ENCODE results near the gene SV2B. TPM values are rescaled to one million over a fixed set of nuclear protein-coding genes. Genes with fewer than 3 reads are reported as not detected.

Gene SV2B
- total and polyA plus RNA-seq, 2 donors (not counting 1 experiment from before 2014, with no cell fraction given): not detected

GRCh38 chr15:91237445-91237844 lies 137.4 kb downstream of the SV2B start:
- Histone ChIP-seq H3K4me2 (replicated peaks; ENCODE audit: low read depth, low read length, poor library complexity, severe bottlenecking) (no peak overlapping the region), H3K4me1 (ENCODE audit: control insufficient read depth in 2 of 2, insufficient read depth in 2 of 2, low read length in 2 of 2) (no peaks in the 10 kb centered on the region), H2AFZ (ENCODE audit: insufficient read depth, low read depth, low read length, poor library complexity, severe bottlenecking) (no peak overlapping the region), H3K27me3 (replicated peaks in 1 of 4; ENCODE audit: control extremely low read depth in 1 of 4, control insufficient read depth in 3 of 4, insufficient read depth in 4 of 4, low read length in 3 of 4) (peaks cover 0 to 6% (median 4%) of the 10 kb centered on the region in 4 experiments), H3K36me3 (replicated peaks in 1 of 2; ENCODE audit: control extremely low read depth in 1 of 2, control insufficient read depth in 1 of 2, extremely low read depth in 1 of 2, insufficient read depth in 2 of 2, low read length in 1 of 2) (no peaks in the 10 kb centered on the region), H3K9me3 (ENCODE audit: control extremely low read depth in 1 of 3, control insufficient read depth in 2 of 3, insufficient read depth in 1 of 3, low read length in 2 of 3) (no peaks in the 10 kb centered on the region), H3K9ac (ENCODE audit: low read length) (no peak overlapping the region), H3K27ac (ENCODE audit: low read length in 2 of 2) (no peak overlapping the region), H4K20me1 (ENCODE audit: control insufficient read depth, insufficient read depth, low read length, poor library complexity, severe bottlenecking) (no peaks in the 10 kb centered on the region), H3K4me3 (ENCODE audit: control extremely low read depth in 1 of 5, extremely low read depth in 1 of 5, insufficient read depth in 1 of 5, low read depth in 2 of 5, low read length in 4 of 5) (no peak overlapping the region), H3K79me2 (ENCODE audit: control insufficient read depth, insufficient read depth, low read length) (no peaks in the 10 kb centered on the region)
- Mint-ChIP-seq H3K4me3 (no peak overlapping the region), H3K4me1 (no peaks in the 10 kb centered on the region), H3K27me3 (peaks cover 36% of the 10 kb centered on the region), H3K27ac (no peak overlapping the region), H3K9me3 (ENCODE audit: insufficient read depth) (no peaks in the 10 kb centered on the region)
- CTCF ChIA-PET: no interaction called here
- intact Hi-C loops (cut with micrococcal nuclease): no loop called here
- ATAC-seq (ENCODE audit: low read depth): no peak
- WGBS (ENCODE audit: insufficient coverage): 91% methylated on average over 4 of the region's 5 CpGs
- POLR2A ChIA-PET: no interaction called here
- TF ChIP-seq CTCF (IDR thresholded peaks at IDR 0.05) (no peak), EZH2 (IDR thresholded peaks at IDR 0.05; ENCODE audit: borderline replicate concordance, insufficient read depth, low read depth, low read length, poor library complexity, severe bottlenecking) (no peak)
- no peak for DNase-seq

GRCh38 chr15:91238644-91239425 lies 138.8 kb downstream of the SV2B start:
- Mint-ChIP-seq H3K4me1 (no peaks in the 10 kb centered on the region), H3K9me3 (ENCODE audit: insufficient read depth) (no peaks in the 10 kb centered on the region), H3K27me3 (peaks cover 39% of the 10 kb centered on the region), H3K4me3 (no peak overlapping the region), H3K27ac (no peak overlapping the region)
- TF ChIP-seq EZH2 (IDR thresholded peaks at IDR 0.05; ENCODE audit: borderline replicate concordance, insufficient read depth, low read depth, low read length, poor library complexity, severe bottlenecking) (no peak), CTCF (IDR thresholded peaks at IDR 0.05) (no peak)
- WGBS (ENCODE audit: insufficient coverage): 65% methylated on average over 6 of the region's 10 CpGs
- POLR2A ChIA-PET: no interaction called here
- Histone ChIP-seq H2AFZ (ENCODE audit: insufficient read depth, low read depth, low read length, poor library complexity, severe bottlenecking) (no peak overlapping the region), H3K27me3 (replicated peaks in 1 of 4; ENCODE audit: control extremely low read depth in 1 of 4, control insufficient read depth in 3 of 4, insufficient read depth in 4 of 4, low read length in 3 of 4) (peaks cover 0 to 11% (median 4%) of the 10 kb centered on the region in 4 experiments), H4K20me1 (ENCODE audit: control insufficient read depth, insufficient read depth, low read length, poor library complexity, severe bottlenecking) (no peaks in the 10 kb centered on the region), H3K4me3 (ENCODE audit: control extremely low read depth in 1 of 5, extremely low read depth in 1 of 5, insufficient read depth in 1 of 5, low read depth in 2 of 5, low read length in 4 of 5) (no peak overlapping the region), H3K4me1 (ENCODE audit: control insufficient read depth in 2 of 2, insufficient read depth in 2 of 2, low read length in 2 of 2) (no peaks in the 10 kb centered on the region), H3K4me2 (replicated peaks; ENCODE audit: low read depth, low read length, poor library complexity, severe bottlenecking) (no peak overlapping the region), H3K9me3 (ENCODE audit: control extremely low read depth in 1 of 3, control insufficient read depth in 2 of 3, insufficient read depth in 1 of 3, low read length in 2 of 3) (no peaks in the 10 kb centered on the region), H3K9ac (ENCODE audit: low read length) (no peak overlapping the region), H3K27ac (ENCODE audit: low read length in 2 of 2) (no peak overlapping the region), H3K36me3 (replicated peaks in 1 of 2; ENCODE audit: control extremely low read depth in 1 of 2, control insufficient read depth in 1 of 2, extremely low read depth in 1 of 2, insufficient read depth in 2 of 2, low read length in 1 of 2) (no peaks in the 10 kb centered on the region), H3K79me2 (ENCODE audit: control insufficient read depth, insufficient read depth, low read length) (no peaks in the 10 kb centered on the region)
- CTCF ChIA-PET: no interaction called here
- DNase-seq (no peak), ATAC-seq (ENCODE audit: low read depth) (no peak)
- intact Hi-C loops (cut with micrococcal nuclease): no loop called here

Measured in B cell (primary cell).